Activated gamma-delta T cell treated with anti-CD3 and anti-CD28 coated beads, Interleukin-2, amount 50 U/mL, for 16 hours (primary cell): Measurements from ENCODE around the gene NFKBIL1.

ENCODE experiments used
- DNase-seq: peaks from one replicate; pipeline ENCODE4 v3.0.0-alpha.2; 2020; ENCODE audit warnings: low read depth

The NFKBIL1 gene

GRCh38 chr6:31559958-31560696 is 12.7 kb downstream of the NFKBIL1 start:
- DNase-seq = peak; percentile 34

DNA sequence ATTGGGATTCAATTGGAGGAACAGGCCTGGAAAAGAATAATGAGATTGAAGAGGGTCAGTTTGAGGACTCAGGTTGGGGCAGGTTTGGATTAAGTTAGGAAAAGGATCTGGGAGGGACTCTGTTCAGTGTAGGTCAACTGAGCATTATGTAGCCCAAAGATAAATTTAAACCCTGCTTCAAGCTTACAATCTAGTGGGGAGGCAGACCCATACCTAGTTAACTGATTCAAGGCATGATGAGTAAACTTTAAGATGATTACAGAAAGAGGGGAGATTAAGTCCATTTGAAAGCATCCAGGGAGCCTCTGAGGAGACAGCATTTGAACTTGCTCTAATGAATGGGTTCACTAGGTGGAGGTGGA is 13.3 kb downstream of the NFKBIL1 start:
- no peak for DNase-seq

GRCh38 chr6:31567531-31568370 is 20.3 kb downstream of the NFKBIL1 start:
- DNase-seq = no peak

DNA sequence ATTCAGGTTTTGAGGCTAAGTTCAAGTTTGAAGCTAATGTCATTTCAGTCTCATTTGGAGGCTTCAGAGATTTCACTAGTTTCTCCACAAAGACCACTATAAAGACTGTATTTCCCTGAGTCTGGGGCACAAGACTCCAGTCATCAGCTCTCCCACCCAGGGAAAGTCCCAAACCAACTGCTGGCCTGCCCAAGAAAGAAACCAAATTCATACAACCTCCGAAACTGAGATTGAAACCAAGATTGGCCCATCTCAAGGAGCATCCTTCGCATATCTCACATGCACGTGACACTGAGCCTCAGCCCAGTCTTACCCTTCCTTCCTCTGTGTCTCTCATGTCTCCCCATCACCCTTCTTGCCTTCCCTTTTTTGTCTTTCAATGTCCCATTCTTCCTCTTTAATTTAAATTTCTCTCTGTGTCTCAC is 21.1 kb downstream of the NFKBIL1 start:
- peak; percentile 60 for DNase-seq

- no peak for DNase-seq
Observed at GRCh38 chr6:31569861-31570536, 22.6 kb downstream of the NFKBIL1 start.

GRCh38 chr6:31572041-31572911 is 24.9 kb downstream of the NFKBIL1 start, which contains the start of gene LTA:
TSS of gene LTA (plus strand) at chr6:31572289. CDS start at chr6:31572743, 454 bp downstream.
- DNase-seq = peak; percentile 66

DNA sequence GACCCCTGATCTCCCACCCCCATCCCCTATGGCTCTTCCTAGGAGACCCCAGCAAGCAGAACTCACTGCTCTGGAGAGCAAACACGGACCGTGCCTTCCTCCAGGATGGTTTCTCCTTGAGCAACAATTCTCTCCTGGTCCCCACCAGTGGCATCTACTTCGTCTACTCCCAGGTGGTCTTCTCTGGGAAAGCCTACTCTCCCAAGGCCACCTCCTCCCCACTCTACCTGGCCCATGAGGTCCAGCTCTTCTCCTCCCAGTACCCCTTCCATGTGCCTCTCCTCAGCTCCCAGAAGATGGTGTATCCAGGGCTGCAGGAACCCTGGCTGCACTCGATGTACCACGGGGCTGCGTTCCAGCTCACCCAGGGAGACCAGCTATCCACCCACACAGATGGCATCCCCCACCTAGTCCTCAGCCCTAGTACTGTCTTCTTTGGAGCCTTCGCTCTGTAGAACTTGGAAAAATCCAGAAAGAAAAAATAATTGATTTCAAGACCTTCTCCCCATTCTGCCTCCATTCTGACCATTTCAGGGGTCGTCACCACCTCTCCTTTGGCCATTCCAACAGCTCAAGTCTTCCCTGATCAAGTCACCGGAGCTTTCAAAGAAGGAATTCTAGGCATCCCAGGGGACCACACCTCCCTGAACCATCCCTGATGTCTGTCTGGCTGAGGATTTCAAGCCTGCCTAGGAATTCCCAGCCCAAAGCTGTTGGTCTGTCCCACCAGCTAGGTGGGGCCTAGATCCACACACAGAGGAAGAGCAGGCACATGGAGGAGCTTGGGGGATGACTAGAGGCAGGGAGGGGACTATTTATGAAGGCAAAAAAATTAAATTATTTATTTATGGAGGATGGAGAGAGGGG is 26.1 kb downstream of the NFKBIL1 start:
- no peak for DNase-seq

DNA sequence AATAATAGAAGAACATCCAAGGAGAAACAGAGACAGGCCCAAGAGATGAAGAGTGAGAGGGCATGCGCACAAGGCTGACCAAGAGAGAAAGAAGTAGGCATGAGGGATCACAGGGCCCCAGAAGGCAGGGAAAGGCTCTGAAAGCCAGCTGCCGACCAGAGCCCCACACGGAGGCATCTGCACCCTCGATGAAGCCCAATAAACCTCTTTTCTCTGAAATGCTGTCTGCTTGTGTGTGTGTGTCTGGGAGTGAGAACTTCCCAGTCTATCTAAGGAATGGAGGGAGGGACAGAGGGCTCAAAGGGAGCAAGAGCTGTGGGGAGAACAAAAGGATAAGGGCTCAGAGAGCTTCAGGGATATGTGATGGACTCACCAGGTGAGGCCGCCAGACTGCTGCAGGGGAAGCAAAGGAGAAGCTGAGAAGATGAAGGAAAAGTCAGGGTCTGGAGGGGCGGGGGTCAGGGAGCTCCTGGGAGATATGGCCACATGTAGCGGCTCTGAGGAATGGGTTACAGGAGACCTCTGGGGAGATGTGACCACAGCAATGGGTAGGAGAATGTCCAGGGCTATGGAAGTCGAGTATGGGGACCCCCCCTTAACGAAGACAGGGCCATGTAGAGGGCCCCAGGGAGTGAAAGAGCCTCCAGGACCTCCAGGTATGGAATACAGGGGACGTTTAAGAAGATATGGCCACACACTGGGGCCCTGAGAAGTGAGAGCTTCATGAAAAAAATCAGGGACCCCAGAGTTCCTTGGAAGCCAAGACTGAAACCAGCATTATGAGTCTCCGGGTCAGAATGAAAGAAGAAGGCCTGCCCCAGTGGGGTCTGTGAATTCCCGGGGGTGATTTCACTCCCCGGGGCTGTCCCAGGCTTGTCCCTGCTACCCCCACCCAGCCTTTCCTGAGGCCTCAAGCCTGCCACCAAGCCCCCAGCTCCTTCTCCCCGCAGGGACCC is 27.0 kb downstream of the NFKBIL1 start:
- no peak for DNase-seq

GRCh38 chr6:31575335-31575901 is 28.0 kb downstream of the NFKBIL1 start, which contains the start of gene TNF:
TSS of gene TNF (plus strand) at chr6:31575565. CDS start at chr6:31575742, 177 bp downstream.
- DNase-seq = peak; percentile 64

DNA sequence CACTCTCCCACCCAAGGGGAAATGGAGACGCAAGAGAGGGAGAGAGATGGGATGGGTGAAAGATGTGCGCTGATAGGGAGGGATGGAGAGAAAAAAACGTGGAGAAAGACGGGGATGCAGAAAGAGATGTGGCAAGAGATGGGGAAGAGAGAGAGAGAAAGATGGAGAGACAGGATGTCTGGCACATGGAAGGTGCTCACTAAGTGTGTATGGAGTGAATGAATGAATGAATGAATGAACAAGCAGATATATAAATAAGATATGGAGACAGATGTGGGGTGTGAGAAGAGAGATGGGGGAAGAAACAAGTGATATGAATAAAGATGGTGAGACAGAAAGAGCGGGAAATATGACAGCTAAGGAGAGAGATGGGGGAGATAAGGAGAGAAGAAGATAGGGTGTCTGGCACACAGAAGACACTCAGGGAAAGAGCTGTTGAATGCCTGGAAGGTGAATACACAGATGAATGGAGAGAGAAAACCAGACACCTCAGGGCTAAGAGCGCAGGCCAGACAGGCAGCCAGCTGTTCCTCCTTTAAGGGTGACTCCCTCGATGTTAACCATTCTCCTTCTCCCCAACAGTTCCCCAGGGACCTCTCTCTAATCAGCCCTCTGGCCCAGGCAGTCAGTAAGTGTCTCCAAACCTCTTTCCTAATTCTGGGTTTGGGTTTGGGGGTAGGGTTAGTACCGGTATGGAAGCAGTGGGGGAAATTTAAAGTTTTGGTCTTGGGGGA is 28.7 kb downstream of the NFKBIL1 start:
- no peak for DNase-seq

DNA sequence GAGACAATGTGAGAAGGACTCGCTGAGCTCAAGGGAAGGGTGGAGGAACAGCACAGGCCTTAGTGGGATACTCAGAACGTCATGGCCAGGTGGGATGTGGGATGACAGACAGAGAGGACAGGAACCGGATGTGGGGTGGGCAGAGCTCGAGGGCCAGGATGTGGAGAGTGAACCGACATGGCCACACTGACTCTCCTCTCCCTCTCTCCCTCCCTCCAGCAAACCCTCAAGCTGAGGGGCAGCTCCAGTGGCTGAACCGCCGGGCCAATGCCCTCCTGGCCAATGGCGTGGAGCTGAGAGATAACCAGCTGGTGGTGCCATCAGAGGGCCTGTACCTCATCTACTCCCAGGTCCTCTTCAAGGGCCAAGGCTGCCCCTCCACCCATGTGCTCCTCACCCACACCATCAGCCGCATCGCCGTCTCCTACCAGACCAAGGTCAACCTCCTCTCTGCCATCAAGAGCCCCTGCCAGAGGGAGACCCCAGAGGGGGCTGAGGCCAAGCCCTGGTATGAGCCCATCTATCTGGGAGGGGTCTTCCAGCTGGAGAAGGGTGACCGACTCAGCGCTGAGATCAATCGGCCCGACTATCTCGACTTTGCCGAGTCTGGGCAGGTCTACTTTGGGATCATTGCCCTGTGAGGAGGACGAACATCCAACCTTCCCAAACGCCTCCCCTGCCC is 29.6 kb downstream of the NFKBIL1 start:
- no peak for DNase-seq

DNA sequence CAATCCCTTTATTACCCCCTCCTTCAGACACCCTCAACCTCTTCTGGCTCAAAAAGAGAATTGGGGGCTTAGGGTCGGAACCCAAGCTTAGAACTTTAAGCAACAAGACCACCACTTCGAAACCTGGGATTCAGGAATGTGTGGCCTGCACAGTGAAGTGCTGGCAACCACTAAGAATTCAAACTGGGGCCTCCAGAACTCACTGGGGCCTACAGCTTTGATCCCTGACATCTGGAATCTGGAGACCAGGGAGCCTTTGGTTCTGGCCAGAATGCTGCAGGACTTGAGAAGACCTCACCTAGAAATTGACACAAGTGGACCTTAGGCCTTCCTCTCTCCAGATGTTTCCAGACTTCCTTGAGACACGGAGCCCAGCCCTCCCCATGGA is 30.2 kb downstream of the NFKBIL1 start:
- DNase-seq = no peak

- DNase-seq = no peak
Observed at GRCh38 chr6:31578184-31579118, 31.0 kb downstream of the NFKBIL1 start.

GRCh38 chr6:31579119-31579505 is 31.7 kb downstream of the NFKBIL1 start:
- DNase-seq = no peak

DNA sequence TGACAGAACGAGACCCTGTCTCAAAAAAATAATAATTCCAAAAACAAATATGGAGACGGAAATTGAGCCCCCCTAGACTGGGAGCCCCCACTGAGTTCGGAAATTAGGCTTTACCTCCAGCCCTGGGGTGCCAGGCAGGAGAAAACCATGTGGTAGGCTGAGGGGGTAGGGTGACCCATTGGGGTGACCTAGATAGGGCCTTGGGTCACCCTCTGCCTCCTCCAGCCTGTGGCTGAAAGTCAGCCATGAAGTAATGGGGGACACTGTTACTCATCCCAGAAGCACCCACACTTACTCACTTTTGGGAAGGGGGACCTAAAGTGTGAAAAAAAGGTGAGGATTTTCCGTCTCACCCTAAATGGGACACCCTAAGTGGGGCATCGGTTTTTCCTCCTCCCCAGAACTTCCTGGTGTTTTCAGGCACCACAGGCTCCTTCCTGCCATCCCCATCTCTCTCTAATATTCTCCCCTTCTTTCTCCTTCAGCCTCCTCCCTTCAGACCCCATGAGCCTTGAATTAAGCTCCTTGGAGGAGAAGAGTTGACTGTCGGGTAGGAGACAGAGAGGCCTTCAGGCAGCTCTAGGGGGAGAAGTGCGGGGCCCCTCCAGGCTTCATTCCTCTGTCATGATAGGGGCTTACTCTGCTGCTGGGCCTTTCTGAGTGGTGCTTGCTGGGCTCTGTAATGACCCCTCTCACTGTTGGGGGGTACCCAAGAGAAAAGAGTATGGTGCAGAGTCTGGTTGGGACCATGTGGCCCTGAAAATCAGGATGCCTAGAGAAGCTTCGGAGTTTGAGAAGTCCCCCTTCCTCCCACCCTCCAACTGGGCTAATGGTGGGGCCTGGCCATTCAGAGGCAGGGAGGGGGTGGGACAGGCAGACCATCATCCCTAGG is 32.4 kb downstream of the NFKBIL1 start:
- DNase-seq = no peak

GRCh38 chr6:31580438-31580740 is 33.0 kb downstream of the NFKBIL1 start:
- DNase-seq = no peak
